ENCODE results near the gene KLHL29. TPM values are rescaled to one million over a fixed set of nuclear protein-coding genes. Genes with fewer than 3 reads are reported as not detected.

Gene KLHL29
- total RNA-seq, 1 donor from 2014 or later, result 16.3 TPM

DNA sequence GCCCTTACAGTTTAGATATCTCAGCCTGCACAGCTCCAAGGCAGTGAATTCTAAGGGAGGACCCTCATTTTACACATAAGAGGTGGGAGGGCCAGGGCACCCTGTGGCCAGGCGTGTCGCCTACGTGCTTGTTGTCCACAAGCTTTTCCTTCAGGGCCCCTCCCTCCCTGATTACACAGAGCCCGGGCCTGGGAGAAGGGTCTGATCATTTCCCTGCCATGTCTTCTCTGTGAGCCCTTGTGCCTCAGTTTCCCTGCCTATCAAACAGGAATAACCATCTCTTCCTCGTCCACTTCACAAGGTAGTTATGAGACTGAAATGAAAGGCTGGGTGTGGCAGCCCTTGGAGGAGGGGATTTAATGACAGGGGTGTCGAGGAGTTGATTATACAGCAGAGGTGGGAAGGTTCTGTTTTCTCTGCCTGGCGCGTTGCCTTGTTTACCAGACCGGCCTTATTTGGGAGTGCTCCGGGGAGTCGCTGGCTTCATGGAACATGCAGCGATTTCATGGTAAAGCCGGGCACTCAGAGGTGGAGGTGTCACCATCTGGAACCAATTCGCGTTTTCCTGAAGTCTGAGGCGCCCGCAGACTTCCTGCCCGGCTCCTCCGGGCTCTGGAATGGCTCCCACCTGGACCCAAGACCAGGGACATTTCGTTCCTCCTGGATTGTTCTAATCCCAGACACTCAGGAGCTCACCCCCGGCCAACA lies 208.9 kb downstream of the KLHL29 start:
- intact Hi-C loops (cut with DNase I), result no loop called here

GRCh38 chr2:23594460-23594825 lies 209.5 kb downstream of the KLHL29 start:
- TF ChIP-seq, protein P1, sequence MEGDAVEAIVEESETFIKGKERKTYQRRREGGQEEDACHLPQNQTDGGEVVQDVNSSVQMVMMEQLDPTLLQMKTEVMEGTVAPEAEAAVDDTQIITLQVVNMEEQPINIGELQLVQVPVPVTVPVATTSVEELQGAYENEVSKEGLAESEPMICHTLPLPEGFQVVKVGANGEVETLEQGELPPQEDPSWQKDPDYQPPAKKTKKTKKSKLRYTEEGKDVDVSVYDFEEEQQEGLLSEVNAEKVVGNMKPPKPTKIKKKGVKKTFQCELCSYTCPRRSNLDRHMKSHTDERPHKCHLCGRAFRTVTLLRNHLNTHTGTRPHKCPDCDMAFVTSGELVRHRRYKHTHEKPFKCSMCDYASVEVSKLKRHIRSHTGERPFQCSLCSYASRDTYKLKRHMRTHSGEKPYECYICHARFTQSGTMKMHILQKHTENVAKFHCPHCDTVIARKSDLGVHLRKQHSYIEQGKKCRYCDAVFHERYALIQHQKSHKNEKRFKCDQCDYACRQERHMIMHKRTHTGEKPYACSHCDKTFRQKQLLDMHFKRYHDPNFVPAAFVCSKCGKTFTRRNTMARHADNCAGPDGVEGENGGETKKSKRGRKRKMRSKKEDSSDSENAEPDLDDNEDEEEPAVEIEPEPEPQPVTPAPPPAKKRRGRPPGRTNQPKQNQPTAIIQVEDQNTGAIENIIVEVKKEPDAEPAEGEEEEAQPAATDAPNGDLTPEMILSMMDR (IDR thresholded peaks at IDR 0.05), result no peak
- H3K27ac ChIP-seq, result no peak overlapping the region
- no peak overlapping the region for H3K4me3 ChIP-seq
- peaks cover 0 to 10% of the 10 kb centered on the region in 2 donors for H3K4me1 ChIP-seq
- H3K9me3 ChIP-seq, result no peaks in the 10 kb centered on the region
- intact Hi-C loops (cut with DNase I), result no loop called here
- H3K27me3 ChIP-seq, result no peaks in the 10 kb centered on the region
- H3K36me3 ChIP-seq, result no peaks in the 10 kb centered on the region
- DNase-seq (ENCODE audit: low spot score in 2 of 2), result no peak

More for the DNA sequence above, 208.9 kb downstream of the KLHL29 start:
- no peaks in the 10 kb centered on the region for H3K36me3 ChIP-seq
- TF ChIP-seq, protein P1 (IDR thresholded peaks at IDR 0.05), result no peak
- H3K27ac ChIP-seq, result no peak overlapping the region
- peaks cover 0 to 11% of the 10 kb centered on the region in 2 donors for H3K4me1 ChIP-seq
- peak in 1 of 2 donors; percentile 56 for DNase-seq (ENCODE audit: low spot score in 2 of 2)
- no peaks in the 10 kb centered on the region for H3K9me3 ChIP-seq
- H3K27me3 ChIP-seq, result no peaks in the 10 kb centered on the region
- H3K4me3 ChIP-seq, result no peak overlapping the region

GRCh38 chr2:23595021-23595420 lies 210.0 kb downstream of the KLHL29 start:
- Histone ChIP-seq H3K27me3 (no peaks in the 10 kb centered on the region), H3K4me3 (no peak overlapping the region), H3K27ac (no peak overlapping the region), H3K36me3 (no peaks in the 10 kb centered on the region), H3K4me1 (peaks cover 0 to 9% of the 10 kb centered on the region in 2 donors), H3K9me3 (no peaks in the 10 kb centered on the region)
- intact Hi-C loops (cut with DNase I), result no loop called here
- TF ChIP-seq, protein P1 (IDR thresholded peaks at IDR 0.05), result no peak
- no peak for DNase-seq (ENCODE audit: low spot score in 2 of 2)

DNA sequence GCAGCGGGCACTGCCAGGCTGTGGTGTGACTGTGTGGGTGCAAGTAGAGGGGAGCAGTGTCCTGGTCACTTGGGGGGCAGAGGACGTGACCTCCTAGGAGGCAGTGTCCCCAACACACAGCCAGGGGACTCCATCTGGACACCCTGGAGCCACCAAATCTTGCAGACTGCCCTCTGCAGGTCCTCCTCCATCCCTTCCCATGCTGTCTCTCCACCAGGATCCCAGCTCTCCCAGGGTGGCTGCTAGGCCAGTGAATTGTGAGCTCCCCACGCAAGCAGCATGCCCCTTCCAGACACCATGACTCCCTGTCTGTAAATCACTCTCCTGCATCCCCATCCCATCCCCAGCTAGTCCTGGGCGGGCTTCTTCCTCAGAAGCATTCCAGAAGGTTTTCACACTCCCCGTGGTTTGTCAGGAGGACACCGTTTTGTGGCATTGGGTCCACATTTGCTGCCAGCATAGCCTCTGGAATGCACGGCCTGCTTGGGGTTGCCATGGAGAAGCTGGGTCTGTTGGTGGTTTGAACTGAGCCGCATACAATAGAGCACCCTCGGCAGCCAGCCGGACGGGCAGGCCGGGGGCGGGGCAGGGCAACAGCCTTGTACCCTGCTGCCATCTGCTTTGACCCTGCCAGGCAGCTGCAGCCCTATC lies 210.7 kb downstream of the KLHL29 start:
- no peaks in the 10 kb centered on the region for H3K36me3 ChIP-seq
- no peaks in the 10 kb centered on the region for H3K9me3 ChIP-seq
- TF ChIP-seq, protein P1 (IDR thresholded peaks at IDR 0.05), result no peak
- H3K4me3 ChIP-seq, result no peak overlapping the region
- intact Hi-C loops (cut with DNase I), result no loop called here
- H3K27ac ChIP-seq, result peak overlapping the region; percentile 8 to 27
- peak in 1 of 2 donors; percentile 73 for DNase-seq (ENCODE audit: low spot score in 2 of 2)
- H3K4me1 ChIP-seq, result peaks cover 0 to 9% of the 10 kb centered on the region in 2 donors
- H3K27me3 ChIP-seq, result no peaks in the 10 kb centered on the region

DNA sequence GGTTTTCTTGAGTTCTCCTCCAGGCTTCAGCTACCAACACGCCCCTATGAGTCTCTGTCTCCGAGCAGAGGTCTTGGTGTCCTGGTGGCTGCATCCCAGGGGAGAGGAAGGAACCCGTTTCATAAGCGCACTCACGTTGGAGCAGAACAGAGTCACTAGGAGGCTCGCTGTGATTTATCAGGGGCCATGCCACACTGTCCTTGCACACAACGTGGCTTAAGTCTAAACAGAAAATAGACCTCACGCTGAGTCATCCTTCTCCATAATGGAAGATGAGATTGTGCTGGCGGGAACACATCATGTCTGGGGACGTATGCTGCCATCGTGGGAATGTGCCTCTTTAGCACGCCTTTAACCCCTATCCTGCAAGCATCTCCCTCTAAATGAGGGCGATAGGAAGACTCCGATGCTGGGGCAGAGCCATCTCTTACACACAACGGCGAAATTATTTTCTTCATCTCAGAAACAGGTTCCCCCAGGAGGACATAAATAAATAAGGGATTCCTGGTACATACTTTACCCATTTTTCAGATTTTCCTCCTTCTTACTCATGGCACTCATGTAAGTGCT lies 211.4 kb downstream of the KLHL29 start:
- H3K27ac ChIP-seq, result no peak overlapping the region
- no peak overlapping the region for H3K4me3 ChIP-seq
- H3K4me1 ChIP-seq, result peaks cover 0 to 9% of the 10 kb centered on the region in 2 donors
- no peaks in the 10 kb centered on the region for H3K36me3 ChIP-seq
- no peaks in the 10 kb centered on the region for H3K27me3 ChIP-seq
- no peak for DNase-seq (ENCODE audit: low spot score in 2 of 2)
- intact Hi-C loops (cut with DNase I), result no loop called here
- TF ChIP-seq, protein P1 (IDR thresholded peaks at IDR 0.05), result no peak
- no peaks in the 10 kb centered on the region for H3K9me3 ChIP-seq
